Measurements from ENCODE around the gene PLEKHG5. TPM values are rescaled to one million over a fixed set of nuclear protein-coding genes. Genes with fewer than 3 reads are reported as not detected.

The PLEKHG5 gene
- total RNA-seq (2022) (32.3 and 35.9 TPM in 2 replicates), Bru-seq, nascent RNA (percentile 47 among the genes with signal in this experiment), BruChase-seq, experiment 1, labeled RNA remaining after a 6-hour chase (percentile 66 among the genes with signal in this experiment), BruChase-seq, experiment 2, labeled RNA remaining after a 2-hour chase (percentile 50 among the genes with signal in this experiment)
- long read RNA-seq, full-length matches to known transcripts: 21 of 56 reads
- long read RNA-seq, partial matches to known transcripts: 18 of 56 reads
- long read RNA-seq, other reads (novel, unspliced or antisense): 17 of 56 reads

GRCh38 chr1:6491480-6491962 lies at the start of gene PLEKHG5:
Gene PLEKHG5 (minus strand): TSS chr1:6491667. CDS start chr1:6477571, 14,096 bp downstream.
- BruUV-seq (replicated peaks): no TSS peak
- Mint-ChIP-seq H3K4me1 (ENCODE audit: insufficient read depth, unreplicated experiment) (peaks cover 41% of the 10 kb centered on the region), H3K36me3 (ENCODE audit: insufficient read depth, unreplicated experiment) (peaks cover 12% of the 10 kb centered on the region), H3K27ac (ENCODE audit: low read depth, unreplicated experiment) (peak within 1 kb of the TSS; percentile 44), H3K9me3 (ENCODE audit: unreplicated experiment) (no peaks in the 10 kb centered on the region), H3K27me3 (ENCODE audit: insufficient read depth, unreplicated experiment) (no peaks in the 10 kb centered on the region), H3K4me3 (ENCODE audit: unreplicated experiment) (peak within 1 kb of the TSS; percentile 77)
- TF ChIP-seq, protein P1, sequence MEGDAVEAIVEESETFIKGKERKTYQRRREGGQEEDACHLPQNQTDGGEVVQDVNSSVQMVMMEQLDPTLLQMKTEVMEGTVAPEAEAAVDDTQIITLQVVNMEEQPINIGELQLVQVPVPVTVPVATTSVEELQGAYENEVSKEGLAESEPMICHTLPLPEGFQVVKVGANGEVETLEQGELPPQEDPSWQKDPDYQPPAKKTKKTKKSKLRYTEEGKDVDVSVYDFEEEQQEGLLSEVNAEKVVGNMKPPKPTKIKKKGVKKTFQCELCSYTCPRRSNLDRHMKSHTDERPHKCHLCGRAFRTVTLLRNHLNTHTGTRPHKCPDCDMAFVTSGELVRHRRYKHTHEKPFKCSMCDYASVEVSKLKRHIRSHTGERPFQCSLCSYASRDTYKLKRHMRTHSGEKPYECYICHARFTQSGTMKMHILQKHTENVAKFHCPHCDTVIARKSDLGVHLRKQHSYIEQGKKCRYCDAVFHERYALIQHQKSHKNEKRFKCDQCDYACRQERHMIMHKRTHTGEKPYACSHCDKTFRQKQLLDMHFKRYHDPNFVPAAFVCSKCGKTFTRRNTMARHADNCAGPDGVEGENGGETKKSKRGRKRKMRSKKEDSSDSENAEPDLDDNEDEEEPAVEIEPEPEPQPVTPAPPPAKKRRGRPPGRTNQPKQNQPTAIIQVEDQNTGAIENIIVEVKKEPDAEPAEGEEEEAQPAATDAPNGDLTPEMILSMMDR (IDR thresholded peaks at IDR 0.05; ENCODE audit: unreplicated experiment): no peak
- ChIA-PET POLR2A (interaction anchor here (0.6 to 6.3 kb wide), 12 partner anchors 12 to 271 kb away, joined by 3 to 63 read pairs (median 8); partner anchors contain the start of genes KLHL21, NOL9 and ZBTB48), CTCF (interaction anchor here (0.6 to 4.9 kb wide), 7 partner anchors 11 to 1017 kb away, joined by 3 to 26 read pairs (median 3); partner anchors contain the start of genes NOL9 and TAS1R1)
- peak; percentile 90 for DNase-seq (ENCODE audit: unreplicated experiment)
- intact Hi-C loops (cut with micrococcal nuclease): no loop called here

DNA sequence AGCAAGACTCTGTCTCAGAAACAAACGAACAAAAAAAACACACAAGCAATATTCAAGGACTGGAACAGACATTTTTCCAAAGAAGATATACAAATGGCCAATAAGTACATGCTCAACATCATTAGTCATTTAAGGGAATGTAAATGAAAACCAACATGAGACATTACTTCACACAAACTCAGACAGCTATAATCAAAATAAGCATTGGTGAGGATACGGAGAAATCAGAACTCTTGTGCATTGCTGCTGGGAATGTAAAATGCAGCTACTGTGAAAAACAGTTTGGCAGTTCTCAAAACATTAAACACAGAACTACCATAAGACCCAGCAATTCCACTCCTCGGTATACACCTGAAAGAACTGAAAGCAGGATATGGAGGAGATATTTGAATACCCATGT lies 47.5 kb upstream of the PLEKHG5 start:
- peaks cover 64% of the 10 kb centered on the region for H3K36me3 Mint-ChIP-seq (ENCODE audit: insufficient read depth, unreplicated experiment)
- ChIA-PET CTCF (interaction anchor here (0.7 to 2.5 kb wide), 4 partner anchors 15 to 38 kb away, joined by 3 to 12 read pairs (median 4); partner anchors contain the start of genes NOL9 and TAS1R1), POLR2A (interaction anchor here (0.8 to 0.9 kb wide), 2 partner anchors 16 to 46 kb away, joined by 3 to 4 read pairs; no protein-coding TSS in a partner anchor)
- H3K27me3 Mint-ChIP-seq (ENCODE audit: insufficient read depth, unreplicated experiment): no peaks in the 10 kb centered on the region
- H3K4me3 Mint-ChIP-seq (ENCODE audit: unreplicated experiment): no peak overlapping the region
- intact Hi-C loops (cut with micrococcal nuclease): no loop called here
- TF ChIP-seq, protein P1 (IDR thresholded peaks at IDR 0.05; ENCODE audit: unreplicated experiment): no peak
- no peaks in the 10 kb centered on the region for H3K9me3 Mint-ChIP-seq (ENCODE audit: unreplicated experiment)
- H3K27ac Mint-ChIP-seq (ENCODE audit: low read depth, unreplicated experiment): no peak overlapping the region
- BruUV-seq (replicated peaks): no TSS peak
- DNase-seq (ENCODE audit: unreplicated experiment): no peak
- no peaks in the 10 kb centered on the region for H3K4me1 Mint-ChIP-seq (ENCODE audit: insufficient read depth, unreplicated experiment)

DNA sequence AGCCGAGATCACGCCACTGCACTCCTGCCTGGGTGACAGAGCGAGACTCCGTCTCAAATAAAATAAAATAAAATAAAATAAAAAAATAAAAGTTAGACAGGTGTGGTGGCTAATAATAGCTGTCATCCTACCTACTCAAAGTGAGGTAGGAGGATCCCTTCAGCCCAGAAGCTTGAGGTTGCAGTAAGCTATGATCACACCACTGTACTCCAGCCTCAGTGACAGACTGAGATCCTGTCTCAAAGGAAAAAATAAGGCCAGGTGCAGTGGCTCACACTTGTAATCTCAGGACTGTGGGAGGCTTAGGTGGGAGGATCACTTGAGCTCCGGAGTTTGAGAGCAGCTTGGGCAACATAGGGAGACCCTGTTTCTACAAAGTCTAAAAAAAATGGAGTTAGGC lies 44.8 kb upstream of the PLEKHG5 start:
- ChIA-PET POLR2A (interaction anchor here (0.6 kb wide), 1 partner anchor 247 kb away, joined by 3 read pairs; no protein-coding TSS in a partner anchor), CTCF (interaction anchor here (1.0 to 3.1 kb wide), 3 partner anchors 15 to 35 kb away, joined by 3 to 17 read pairs (median 4); partner anchors contain the start of gene NOL9)
- no TSS peak for BruUV-seq (replicated peaks)
- TF ChIP-seq, protein P1 (IDR thresholded peaks at IDR 0.05; ENCODE audit: unreplicated experiment): no peak
- H3K9me3 Mint-ChIP-seq (ENCODE audit: unreplicated experiment): no peaks in the 10 kb centered on the region
- no peaks in the 10 kb centered on the region for H3K27me3 Mint-ChIP-seq (ENCODE audit: insufficient read depth, unreplicated experiment)
- H3K36me3 Mint-ChIP-seq (ENCODE audit: insufficient read depth, unreplicated experiment): peaks cover 68% of the 10 kb centered on the region
- intact Hi-C loops (cut with micrococcal nuclease): no loop called here
- DNase-seq (ENCODE audit: unreplicated experiment): no peak
- no peak overlapping the region for H3K27ac Mint-ChIP-seq (ENCODE audit: low read depth, unreplicated experiment)
- H3K4me3 Mint-ChIP-seq (ENCODE audit: unreplicated experiment): no peak overlapping the region
- no peaks in the 10 kb centered on the region for H3K4me1 Mint-ChIP-seq (ENCODE audit: insufficient read depth, unreplicated experiment)

- TF ChIP-seq, protein P1 (IDR thresholded peaks at IDR 0.05; ENCODE audit: unreplicated experiment): no peak
- Mint-ChIP-seq H3K27ac (ENCODE audit: low read depth, unreplicated experiment) (no peak overlapping the region), H3K27me3 (ENCODE audit: insufficient read depth, unreplicated experiment) (no peaks in the 10 kb centered on the region), H3K4me3 (ENCODE audit: unreplicated experiment) (no peak overlapping the region), H3K36me3 (ENCODE audit: insufficient read depth, unreplicated experiment) (peaks cover 66% of the 10 kb centered on the region), H3K9me3 (ENCODE audit: unreplicated experiment) (no peaks in the 10 kb centered on the region), H3K4me1 (ENCODE audit: insufficient read depth, unreplicated experiment) (no peaks in the 10 kb centered on the region)
- BruUV-seq (replicated peaks): no TSS peak
- POLR2A ChIA-PET: interaction anchor here (0.7 kb wide), 1 partner anchor 67 kb away, joined by 4 read pairs; no protein-coding TSS in a partner anchor
- CTCF ChIA-PET: interaction anchor here (1.2 to 3.1 kb wide), 4 partner anchors 12 to 19 kb away, joined by 6 to 17 read pairs (median 7); partner anchors contain the start of genes NOL9 and TAS1R1
- intact Hi-C loops (cut with micrococcal nuclease): no loop called here
- no peak for DNase-seq (ENCODE audit: unreplicated experiment)
These were observed 43.7 kb upstream of the PLEKHG5 start for GRCh38 chr1:6535214-6535613.
